ENCODE measurements around the gene BUB1. TPM values are rescaled to one million over a fixed set of nuclear protein-coding genes. Genes with fewer than 3 reads are reported as not detected.
"Not testable (repeated sequence)": the region's sequence is repeated elsewhere in the genome, so short reads cannot be mapped to it uniquely, and the experiment has no call there.

Gene BUB1
- total RNA-seq, 1 donor from 2014 or later: 7.1 TPM

- Mint-ChIP-seq H3K4me3 (ENCODE audit: unreplicated experiment) (no peak overlapping the region), H3K27ac (ENCODE audit: unreplicated experiment) (no peak overlapping the region), H3K4me1 (ENCODE audit: low read depth) (no peaks in the 10 kb centered on the region), H3K27me3 (ENCODE audit: low read depth) (peaks cover 41% of the 10 kb centered on the region), H3K36me3 (ENCODE audit: low read depth) (no peaks in the 10 kb centered on the region), H3K9me3 (ENCODE audit: low read depth) (no peaks in the 10 kb centered on the region)
- no peak for TF ChIP-seq CTCF (IDR thresholded peaks at IDR 0.05)
- DNase-seq (ENCODE audit: low spot score): no peak
These were observed 10.8 kb upstream of the BUB1 start for GRCh38 chr2:110688594-110689091.

GRCh38 chr2:110687775-110688484 lies 10.1 kb upstream of the BUB1 start:
- H3K36me3 Mint-ChIP-seq (ENCODE audit: low read depth); H3K4me1 Mint-ChIP-seq (ENCODE audit: low read depth): not testable (repeated sequence)

GRCh38 chr2:110682872-110683271 lies 5.0 kb upstream of the BUB1 start:
- Mint-ChIP-seq H3K4me3 (ENCODE audit: unreplicated experiment) (no peak overlapping the region), H3K9me3 (ENCODE audit: low read depth) (no peaks in the 10 kb centered on the region), H3K27me3 (ENCODE audit: low read depth) (peaks cover 12% of the 10 kb centered on the region), H3K27ac (ENCODE audit: unreplicated experiment) (no peak overlapping the region), H3K4me1 (ENCODE audit: low read depth) (peaks cover 12% of the 10 kb centered on the region), H3K36me3 (ENCODE audit: low read depth) (no peaks in the 10 kb centered on the region)
- DNase-seq (ENCODE audit: low spot score): no peak
- TF ChIP-seq CTCF (IDR thresholded peaks at IDR 0.05): no peak

More at GRCh38 chr2:110687775-110688484, 10.1 kb upstream of the BUB1 start:
- not testable (repeated sequence) for H3K4me3 Mint-ChIP-seq (ENCODE audit: unreplicated experiment); H3K9me3 Mint-ChIP-seq (ENCODE audit: low read depth); DNase-seq (ENCODE audit: low spot score); H3K27ac Mint-ChIP-seq (ENCODE audit: unreplicated experiment)
- peaks cover 41% of the 10 kb centered on the region for H3K27me3 Mint-ChIP-seq (ENCODE audit: low read depth)

GRCh38 chr2:110682267-110682666 lies 4.4 kb upstream of the BUB1 start:
- peaks cover 15% of the 10 kb centered on the region for H3K4me1 Mint-ChIP-seq (ENCODE audit: low read depth)
- H3K36me3 Mint-ChIP-seq (ENCODE audit: low read depth): no peaks in the 10 kb centered on the region
- H3K27me3 Mint-ChIP-seq (ENCODE audit: low read depth): peaks cover 11% of the 10 kb centered on the region
- DNase-seq (ENCODE audit: low spot score): no peak
- no peak overlapping the region for H3K27ac Mint-ChIP-seq (ENCODE audit: unreplicated experiment)
- H3K4me3 Mint-ChIP-seq (ENCODE audit: unreplicated experiment): no peak overlapping the region
- H3K9me3 Mint-ChIP-seq (ENCODE audit: low read depth): no peaks in the 10 kb centered on the region
- TF ChIP-seq CTCF (IDR thresholded peaks at IDR 0.05): no peak

GRCh38 chr2:110680709-110681108 lies 2.8 kb upstream of the BUB1 start:
- Mint-ChIP-seq H3K36me3 (ENCODE audit: low read depth) (no peaks in the 10 kb centered on the region), H3K9me3 (ENCODE audit: low read depth) (no peaks in the 10 kb centered on the region), H3K4me1 (ENCODE audit: low read depth) (peaks cover 24% of the 10 kb centered on the region), H3K27ac (ENCODE audit: unreplicated experiment) (no peak overlapping the region), H3K4me3 (ENCODE audit: unreplicated experiment) (no peak overlapping the region), H3K27me3 (ENCODE audit: low read depth) (peaks cover 7% of the 10 kb centered on the region)
- DNase-seq (ENCODE audit: low spot score): no peak
- no peak for TF ChIP-seq CTCF (IDR thresholded peaks at IDR 0.05)

GRCh38 chr2:110679865-110680264 lies 2.0 kb upstream of the BUB1 start:
- H3K4me3 Mint-ChIP-seq (ENCODE audit: unreplicated experiment): no peak overlapping the region
- H3K9me3 Mint-ChIP-seq (ENCODE audit: low read depth): no peaks in the 10 kb centered on the region
- H3K36me3 Mint-ChIP-seq (ENCODE audit: low read depth): no peaks in the 10 kb centered on the region
- TF ChIP-seq CTCF (IDR thresholded peaks at IDR 0.05): no peak
- H3K27me3 Mint-ChIP-seq (ENCODE audit: low read depth): no peaks in the 10 kb centered on the region
- H3K27ac Mint-ChIP-seq (ENCODE audit: unreplicated experiment): no peak overlapping the region
- DNase-seq (ENCODE audit: low spot score): no peak
- H3K4me1 Mint-ChIP-seq (ENCODE audit: low read depth): peaks cover 30% of the 10 kb centered on the region

Data from chondrocyte (in vitro differentiated cells).